Effector memory CD8-positive, alpha-beta T cell (primary cell): ENCODE measurements around the gene TUBGCP5.
A peak's percentile ranks its signal among the peaks of the same experiment; 100 is the strongest.
"Not testable (repeated sequence)": the region's sequence is repeated elsewhere in the genome, so short reads cannot be mapped to it uniquely, and the experiment has no call there.

Source experiments
- ATAC-seq: fragments of 150-1000 bp; cut with Tn5 transposase; replicated peaks from 2 replicates; pipeline ENCODE4 v1.10.0; 2021; ENCODE audit warnings: mild to moderate bottlenecking, moderate library complexity
- DNase-seq, 3 experiments: peaks; one replicate each; pipeline ENCODE4 v3.0.0; 2021
- H3K27ac Mint-ChIP-seq, 2 donors: one replicate each; pipeline ENCODE4 v1.8.0; 2022; ENCODE audit warnings: mild to moderate bottlenecking in 2 of 2, mixed read lengths in 2 of 2, moderate library complexity in 2 of 2
- H3K27me3 Mint-ChIP-seq, 2 donors: one replicate each; pipeline ENCODE4 v1.8.0; 2022; ENCODE audit warnings: mixed read lengths in 2 of 2
- H3K36me3 Mint-ChIP-seq: one replicate; pipeline ENCODE4 v1.8.0; 2022; ENCODE audit warnings: mild to moderate bottlenecking, moderate library complexity, mixed read lengths; ENCODE audit not compliant: insufficient read depth
- H3K4me1 Mint-ChIP-seq, 2 donors: one replicate each; pipeline ENCODE4 v1.8.0; 2022; ENCODE audit warnings: low read depth in 2 of 2, mixed read lengths in 2 of 2
- H3K4me3 Mint-ChIP-seq, 2 donors: one replicate each; pipeline ENCODE4 v1.8.0; 2022; ENCODE audit warnings: mild to moderate bottlenecking in 2 of 2, mixed read lengths in 2 of 2, moderate library complexity in 2 of 2
- H3K9me3 Mint-ChIP-seq, 2 donors: one replicate each; pipeline ENCODE4 v1.8.0; 2022; ENCODE audit warnings: mixed read lengths in 2 of 2
- total RNA-seq, 9 experiments: gene quantifications; one replicate each; lab custom pipeline; 2026; lab: John Stamatoyannopoulos, UW

TUBGCP5 gene
- 26.3 to 45.0 (median 37.5) reads per million in 9 experiments for total RNA-seq

- H3K9me3 Mint-ChIP-seq = no peaks in the 10 kb centered on the region
- H3K4me3 Mint-ChIP-seq = peak within 1 kb of the TSS; percentile 85 to 92
- peaks cover 15 to 18% of the 10 kb centered on the region in 2 donors for H3K4me1 Mint-ChIP-seq
- peaks cover 22% of the 10 kb centered on the region for H3K36me3 Mint-ChIP-seq
- DNase-seq = peak; percentile 94 to 96 (median 96)
- peak within 1 kb of the TSS; percentile 89 to 90 for H3K27ac Mint-ChIP-seq
- no peaks in the 10 kb centered on the region for H3K27me3 Mint-ChIP-seq
- peak; percentile 90 for ATAC-seq
Measured at GRCh38 chr15:23039143-23039916, at the start of gene TUBGCP5. TSS of gene TUBGCP5 (minus strand) at chr15:23039569. CDS start at chr15:23039543, 26 bp downstream.

- DNase-seq (no peak), ATAC-seq (no peak)
- H3K27ac Mint-ChIP-seq = no peak overlapping the region
- peaks cover 0 to 7% of the 10 kb centered on the region in 2 donors for H3K27me3 Mint-ChIP-seq
- H3K4me3 Mint-ChIP-seq = no peak overlapping the region
- H3K36me3 Mint-ChIP-seq = no peaks in the 10 kb centered on the region
- no peaks in the 10 kb centered on the region for H3K9me3 Mint-ChIP-seq
- no peaks in the 10 kb centered on the region for H3K4me1 Mint-ChIP-seq
Measured at GRCh38 chr15:23083115-23083514, 43.7 kb upstream of the TUBGCP5 start.

- not testable (repeated sequence) for DNase-seq, H3K9me3 Mint-ChIP-seq, H3K27ac Mint-ChIP-seq, H3K4me1 Mint-ChIP-seq, H3K36me3 Mint-ChIP-seq, ATAC-seq, H3K27me3 Mint-ChIP-seq, H3K4me3 Mint-ChIP-seq
Measured at GRCh38 chr15:23081996-23082737, 42.8 kb upstream of the TUBGCP5 start.

DNA sequence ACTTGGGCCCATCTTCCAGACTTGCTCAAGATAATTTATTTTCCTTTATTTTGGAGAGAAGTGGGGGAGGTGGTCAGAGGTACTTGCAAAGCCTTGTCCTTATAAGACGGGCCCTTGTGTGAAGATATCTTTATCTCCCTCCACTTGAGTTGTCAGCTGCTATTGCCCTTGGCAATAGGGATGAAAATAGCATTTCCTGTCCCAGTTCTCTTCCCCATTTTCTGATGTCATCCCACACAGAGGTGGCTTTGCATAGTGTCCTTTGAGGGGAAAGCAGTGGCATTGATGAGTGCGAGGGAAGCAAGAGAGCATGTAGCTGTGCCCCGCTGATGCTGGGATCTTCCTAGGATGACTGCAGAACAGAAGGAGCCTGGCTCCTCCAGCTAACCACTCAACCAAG is 41.9 kb upstream of the TUBGCP5 start:
- Mint-ChIP-seq H3K4me1 (no peaks in the 10 kb centered on the region), H3K9me3 (no peaks in the 10 kb centered on the region), H3K36me3 (peaks cover 4% of the 10 kb centered on the region), H3K4me3 (no peak overlapping the region), H3K27ac (no peak overlapping the region), H3K27me3 (peaks cover 4 to 7% of the 10 kb centered on the region in 2 donors)
- ATAC-seq (no peak), DNase-seq (no peak)

DNA sequence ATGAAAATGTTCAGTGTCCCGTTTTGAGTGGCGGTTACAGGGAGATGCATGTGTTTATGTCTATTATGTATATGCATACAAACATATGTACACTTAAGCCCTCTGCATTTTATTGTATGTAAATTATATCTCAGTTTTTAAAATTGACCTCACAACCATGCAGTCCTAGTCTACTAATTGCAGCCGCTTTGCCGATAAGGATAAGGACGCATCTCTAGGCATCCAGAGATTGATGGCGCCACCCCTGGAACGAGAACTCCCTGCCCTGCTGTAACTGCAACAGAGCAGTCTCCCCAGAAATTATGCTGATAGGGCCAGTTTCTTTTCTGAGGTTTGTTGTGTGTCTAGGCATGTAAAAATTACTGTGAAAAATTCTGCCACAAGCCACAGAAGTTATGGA is 40.4 kb upstream of the TUBGCP5 start:
- no peaks in the 10 kb centered on the region for H3K9me3 Mint-ChIP-seq
- H3K27ac Mint-ChIP-seq = no peak overlapping the region
- no peak for DNase-seq
- H3K4me1 Mint-ChIP-seq = no peaks in the 10 kb centered on the region
- H3K4me3 Mint-ChIP-seq = no peak overlapping the region
- H3K36me3 Mint-ChIP-seq = peaks cover 4% of the 10 kb centered on the region
- no peak for ATAC-seq
- H3K27me3 Mint-ChIP-seq = peaks cover 13 to 14% of the 10 kb centered on the region in 2 donors

DNA sequence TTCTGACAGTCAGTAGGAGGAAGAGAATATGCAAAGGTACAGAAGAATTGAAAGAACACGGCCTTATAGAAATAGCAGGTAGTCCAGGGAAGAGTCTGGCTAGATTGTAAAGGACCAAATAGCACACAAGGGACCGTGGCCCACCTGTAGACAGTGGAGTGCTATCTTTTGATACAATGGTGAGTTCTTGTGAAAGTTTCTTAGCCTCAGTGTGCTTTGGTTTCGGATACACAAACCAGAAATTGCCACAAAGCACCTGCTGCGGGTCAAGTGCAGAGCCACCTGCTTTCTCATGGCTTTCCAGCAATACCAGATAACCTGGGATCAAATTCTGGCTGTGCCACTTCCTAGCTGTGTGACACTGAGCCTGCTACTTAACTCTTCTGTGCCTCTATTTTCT is 36.6 kb upstream of the TUBGCP5 start:
- no peak overlapping the region for H3K27ac Mint-ChIP-seq
- peaks cover 19 to 42% of the 10 kb centered on the region in 2 donors for H3K27me3 Mint-ChIP-seq
- no peaks in the 10 kb centered on the region for H3K9me3 Mint-ChIP-seq
- H3K4me3 Mint-ChIP-seq = no peak overlapping the region
- DNase-seq = no peak
- H3K36me3 Mint-ChIP-seq = peaks cover 4% of the 10 kb centered on the region
- H3K4me1 Mint-ChIP-seq = no peaks in the 10 kb centered on the region
- ATAC-seq = no peak

- no peak overlapping the region for H3K27ac Mint-ChIP-seq
- no peak overlapping the region for H3K4me3 Mint-ChIP-seq
- peaks cover 22 to 44% of the 10 kb centered on the region in 2 donors for H3K27me3 Mint-ChIP-seq
- H3K36me3 Mint-ChIP-seq = peaks cover 4% of the 10 kb centered on the region
- no peak for ATAC-seq
- DNase-seq = no peak
- H3K4me1 Mint-ChIP-seq = no peaks in the 10 kb centered on the region
- no peaks in the 10 kb centered on the region for H3K9me3 Mint-ChIP-seq
Measured at GRCh38 chr15:23074684-23075083, 35.3 kb upstream of the TUBGCP5 start.

DNA sequence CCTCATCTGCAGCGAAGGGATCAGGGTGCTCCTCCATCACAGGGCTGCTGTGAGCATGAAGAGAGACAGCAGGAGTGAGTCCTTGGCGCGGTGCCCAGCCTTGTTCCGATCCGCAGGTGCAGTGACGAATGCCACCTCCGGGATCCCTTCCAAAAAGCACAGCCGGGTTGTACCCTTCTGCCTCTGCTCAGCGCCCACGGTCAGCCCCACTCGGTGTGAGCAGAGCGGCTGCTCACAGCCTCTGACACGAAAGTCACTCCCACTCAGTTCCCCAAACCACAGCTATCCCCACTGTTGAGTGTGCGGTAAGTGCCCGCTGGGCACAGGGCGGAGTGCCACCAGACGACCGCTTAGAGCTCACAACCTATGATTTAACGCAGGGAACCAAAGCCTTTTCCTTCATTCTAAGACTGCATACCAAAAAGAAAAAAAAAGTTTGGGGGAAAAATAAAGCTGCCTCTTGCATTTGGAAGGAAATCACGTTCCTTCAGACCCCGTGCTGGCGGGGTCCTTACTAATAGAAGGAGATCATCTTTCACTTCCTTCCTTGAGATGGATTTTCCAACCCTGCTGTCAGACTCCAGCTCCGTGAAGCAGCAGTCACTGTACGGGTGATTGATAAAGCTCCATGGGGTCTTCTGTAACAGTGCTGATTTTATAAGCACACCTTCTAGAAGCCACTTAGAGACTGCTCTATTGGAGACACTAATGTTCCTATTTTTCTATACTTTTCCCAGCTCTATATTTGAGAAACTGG is 34.7 kb upstream of the TUBGCP5 start:
- ATAC-seq (peak; percentile 63), DNase-seq (no peak)
- Mint-ChIP-seq H3K27me3 (peaks cover 22 to 44% of the 10 kb centered on the region in 2 donors), H3K27ac (no peak overlapping the region), H3K36me3 (peaks cover 4% of the 10 kb centered on the region), H3K4me1 (no peaks in the 10 kb centered on the region), H3K9me3 (no peaks in the 10 kb centered on the region), H3K4me3 (no peak overlapping the region)

GRCh38 chr15:23072633-23073032 is 33.3 kb upstream of the TUBGCP5 start:
- no peak for ATAC-seq
- Mint-ChIP-seq H3K4me3 (no peak overlapping the region), H3K36me3 (peaks cover 4% of the 10 kb centered on the region)

GRCh38 chr15:23069496-23070166 is 30.3 kb upstream of the TUBGCP5 start:
- no peaks in the 10 kb centered on the region for H3K9me3 Mint-ChIP-seq
- H3K4me3 Mint-ChIP-seq = no peak overlapping the region
- ATAC-seq (no peak), DNase-seq (no peak)
- no peaks in the 10 kb centered on the region for H3K4me1 Mint-ChIP-seq
- H3K27ac Mint-ChIP-seq = no peak overlapping the region
- H3K36me3 Mint-ChIP-seq = no peaks in the 10 kb centered on the region
- H3K27me3 Mint-ChIP-seq = peaks cover 16 to 30% of the 10 kb centered on the region in 2 donors

More at GRCh38 chr15:23072633-23073032, 33.3 kb upstream of the TUBGCP5 start:
- Mint-ChIP-seq H3K27me3 (peaks cover 22 to 44% of the 10 kb centered on the region in 2 donors), H3K27ac (no peak overlapping the region), H3K4me1 (no peaks in the 10 kb centered on the region), H3K9me3 (no peaks in the 10 kb centered on the region)
- DNase-seq = no peak

GRCh38 chr15:23067416-23067815 is 28.0 kb upstream of the TUBGCP5 start:
- no peaks in the 10 kb centered on the region for H3K9me3 Mint-ChIP-seq
- no peak overlapping the region for H3K27ac Mint-ChIP-seq
- H3K4me3 Mint-ChIP-seq = no peak overlapping the region
- DNase-seq = no peak
- no peaks in the 10 kb centered on the region for H3K4me1 Mint-ChIP-seq
- H3K36me3 Mint-ChIP-seq = no peaks in the 10 kb centered on the region
- peaks cover 10 to 13% of the 10 kb centered on the region in 2 donors for H3K27me3 Mint-ChIP-seq
- no peak for ATAC-seq

DNA sequence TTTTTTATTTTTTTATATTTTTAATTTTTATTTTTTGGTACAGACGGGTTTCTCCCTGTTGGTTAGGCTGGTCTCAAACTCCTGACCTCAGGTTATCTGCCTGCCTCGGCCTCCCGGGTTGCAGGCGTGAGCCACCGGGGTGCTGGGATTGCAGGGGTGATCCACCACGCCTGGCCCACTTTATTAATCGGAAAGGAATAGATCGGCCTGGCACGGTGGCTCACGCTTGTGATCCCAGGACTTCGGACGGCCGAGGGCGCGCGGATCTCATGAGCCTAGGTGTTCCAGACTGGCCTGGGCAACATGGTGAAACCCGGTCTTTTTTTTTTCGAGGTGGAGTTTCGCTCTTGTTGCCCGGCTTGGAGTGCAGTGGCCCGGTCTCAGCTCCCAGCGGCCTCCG is 26.5 kb upstream of the TUBGCP5 start:
- Mint-ChIP-seq H3K4me1 (no peaks in the 10 kb centered on the region), H3K36me3 (peaks cover 3% of the 10 kb centered on the region), H3K4me3 (no peak overlapping the region), H3K27me3 (peaks cover 1 to 5% of the 10 kb centered on the region in 2 donors), H3K9me3 (no peaks in the 10 kb centered on the region), H3K27ac (no peak overlapping the region)
- DNase-seq (no peak), ATAC-seq (no peak)

GRCh38 chr15:23064156-23064555 is 24.8 kb upstream of the TUBGCP5 start:
- H3K9me3 Mint-ChIP-seq = no peaks in the 10 kb centered on the region
- DNase-seq (no peak), ATAC-seq (no peak)
- peak overlapping the region in 1 of 2 donors; percentile 33 for H3K27ac Mint-ChIP-seq
- no peak overlapping the region for H3K4me3 Mint-ChIP-seq
- H3K27me3 Mint-ChIP-seq = peaks cover 0 to 4% of the 10 kb centered on the region in 2 donors
- peaks cover 3% of the 10 kb centered on the region for H3K36me3 Mint-ChIP-seq
- no peaks in the 10 kb centered on the region for H3K4me1 Mint-ChIP-seq
